ENCODE measurements around the gene PUSL1. TPM values are rescaled to one million over a fixed set of nuclear protein-coding genes. Genes with fewer than 3 reads are reported as not detected.

The PUSL1 gene
- total RNA-seq, 1 donor from 2014 or later, result 45.5 TPM

DNA sequence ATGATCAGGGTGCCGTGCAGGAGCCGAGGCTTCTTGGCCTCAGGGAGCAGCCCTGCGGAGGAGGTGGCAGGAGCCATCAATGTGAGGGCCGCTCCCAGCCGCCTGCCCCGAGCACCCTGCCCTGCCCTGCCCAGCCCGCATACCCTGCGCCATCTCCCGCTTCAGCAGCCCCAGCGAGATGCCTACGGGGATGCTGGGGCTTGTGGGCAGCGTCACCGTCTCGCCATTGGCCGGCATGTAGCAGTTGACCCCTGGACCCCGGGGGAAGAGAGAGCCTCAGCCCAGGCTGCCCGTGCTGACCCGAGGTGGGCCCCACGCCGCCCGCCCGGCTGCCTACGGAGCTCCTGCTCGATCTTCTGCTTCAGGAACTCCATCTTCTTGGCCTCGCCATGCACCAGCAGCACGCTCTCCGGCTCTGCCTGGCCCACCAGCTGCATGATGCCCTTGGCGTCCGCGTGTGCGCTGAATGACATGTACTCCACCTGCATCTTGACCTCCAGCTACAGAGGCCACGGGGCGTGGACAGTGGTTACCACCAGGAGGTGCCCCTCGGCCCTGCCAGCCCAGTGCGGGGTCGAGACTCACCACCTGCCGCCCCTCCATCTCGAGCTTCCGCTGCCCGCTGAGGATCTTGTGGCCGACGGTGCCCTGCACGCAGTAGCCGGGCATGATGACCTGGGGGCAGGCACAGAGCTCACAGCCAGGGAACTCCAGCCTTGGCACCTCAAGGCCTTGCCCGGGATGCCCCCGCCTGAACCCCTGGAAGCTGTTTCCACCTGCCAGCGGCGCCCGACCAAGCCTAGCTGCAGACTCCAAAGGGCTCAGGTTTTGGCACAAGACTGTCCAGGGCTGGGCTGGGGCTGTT, 4.3 kb downstream of the PUSL1 start:
- Mint-ChIP-seq H3K9me3 (ENCODE audit: unreplicated experiment) (peaks cover 8% of the 10 kb centered on the region), H3K27ac (ENCODE audit: unreplicated experiment) (no peak overlapping the region), H3K36me3 (ENCODE audit: unreplicated experiment) (no peaks in the 10 kb centered on the region), H3K4me3 (ENCODE audit: unreplicated experiment) (no peak overlapping the region), H3K27me3 (ENCODE audit: unreplicated experiment) (peaks cover 11% of the 10 kb centered on the region), H3K4me1 (ENCODE audit: low read depth, unreplicated experiment) (peaks cover 9% of the 10 kb centered on the region)
- no peak for DNase-seq
- TF ChIP-seq, protein P1, sequence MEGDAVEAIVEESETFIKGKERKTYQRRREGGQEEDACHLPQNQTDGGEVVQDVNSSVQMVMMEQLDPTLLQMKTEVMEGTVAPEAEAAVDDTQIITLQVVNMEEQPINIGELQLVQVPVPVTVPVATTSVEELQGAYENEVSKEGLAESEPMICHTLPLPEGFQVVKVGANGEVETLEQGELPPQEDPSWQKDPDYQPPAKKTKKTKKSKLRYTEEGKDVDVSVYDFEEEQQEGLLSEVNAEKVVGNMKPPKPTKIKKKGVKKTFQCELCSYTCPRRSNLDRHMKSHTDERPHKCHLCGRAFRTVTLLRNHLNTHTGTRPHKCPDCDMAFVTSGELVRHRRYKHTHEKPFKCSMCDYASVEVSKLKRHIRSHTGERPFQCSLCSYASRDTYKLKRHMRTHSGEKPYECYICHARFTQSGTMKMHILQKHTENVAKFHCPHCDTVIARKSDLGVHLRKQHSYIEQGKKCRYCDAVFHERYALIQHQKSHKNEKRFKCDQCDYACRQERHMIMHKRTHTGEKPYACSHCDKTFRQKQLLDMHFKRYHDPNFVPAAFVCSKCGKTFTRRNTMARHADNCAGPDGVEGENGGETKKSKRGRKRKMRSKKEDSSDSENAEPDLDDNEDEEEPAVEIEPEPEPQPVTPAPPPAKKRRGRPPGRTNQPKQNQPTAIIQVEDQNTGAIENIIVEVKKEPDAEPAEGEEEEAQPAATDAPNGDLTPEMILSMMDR (IDR thresholded peaks at IDR 0.05; ENCODE audit: partially characterized antibody, unreplicated experiment), result no peak

DNA sequence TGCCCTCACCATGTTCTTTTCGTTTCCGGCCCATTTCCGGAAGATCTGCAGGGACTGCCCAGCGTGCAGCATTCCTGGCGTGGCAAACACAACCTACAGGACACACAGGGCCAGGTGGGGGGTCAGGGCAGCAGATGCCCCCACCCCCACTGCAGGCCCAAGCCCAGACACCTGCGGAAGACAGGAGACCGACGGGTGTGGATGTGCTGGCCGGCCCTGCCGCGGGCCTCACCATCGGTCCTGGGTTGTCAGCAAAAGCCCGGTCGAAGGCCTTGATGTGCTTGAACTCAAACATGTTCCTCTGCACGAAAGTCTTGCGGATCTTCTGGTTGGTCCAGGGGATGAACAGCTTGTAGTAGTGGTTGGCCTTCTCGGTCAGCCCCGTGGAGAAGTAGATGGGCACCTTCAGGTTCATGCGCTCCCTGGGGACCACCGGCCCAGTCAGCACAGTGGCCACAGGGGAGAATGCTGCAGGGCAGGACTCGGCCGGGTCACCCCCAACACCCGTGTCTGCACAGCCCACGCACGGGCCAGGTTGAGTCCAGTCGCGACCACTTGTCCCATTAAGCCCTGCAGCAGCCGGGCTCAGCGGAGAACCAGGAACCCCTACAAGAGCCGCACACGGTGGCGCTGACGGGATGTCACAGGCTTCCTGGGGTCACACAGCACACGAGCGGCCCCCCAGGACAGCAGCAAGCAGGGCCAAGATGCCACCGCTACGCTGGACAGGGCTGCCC, 5.3 kb downstream of the PUSL1 start:
- Mint-ChIP-seq H3K27ac (ENCODE audit: unreplicated experiment) (peak overlapping the region; percentile 43), H3K9me3 (ENCODE audit: unreplicated experiment) (peaks cover 9% of the 10 kb centered on the region), H3K36me3 (ENCODE audit: unreplicated experiment) (no peaks in the 10 kb centered on the region), H3K4me1 (ENCODE audit: low read depth, unreplicated experiment) (peaks cover 9% of the 10 kb centered on the region), H3K4me3 (ENCODE audit: unreplicated experiment) (peak overlapping the region; percentile 59), H3K27me3 (ENCODE audit: unreplicated experiment) (peaks cover 11% of the 10 kb centered on the region)
- no peak for DNase-seq
- TF ChIP-seq, protein P1 (IDR thresholded peaks at IDR 0.05; ENCODE audit: partially characterized antibody, unreplicated experiment), result no peak

DNA sequence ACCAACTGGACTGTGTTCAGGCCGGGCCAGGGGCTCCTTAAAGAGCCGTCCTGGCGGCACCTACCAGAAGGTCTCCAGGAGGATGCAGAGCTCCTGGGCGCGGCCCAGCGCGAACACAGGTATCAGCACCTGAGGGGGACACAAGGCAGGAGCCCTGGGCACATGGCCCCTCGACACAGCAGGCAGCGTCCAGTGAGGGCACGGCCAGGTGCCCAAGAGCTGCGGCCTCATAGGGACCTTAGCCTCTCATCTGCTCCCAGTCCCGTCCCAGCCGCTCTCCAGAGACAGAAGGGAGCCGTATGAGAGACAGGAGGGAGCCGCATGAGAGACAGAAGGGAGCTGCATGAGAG, 5.8 kb downstream of the PUSL1 start:
- H3K4me3 Mint-ChIP-seq (ENCODE audit: unreplicated experiment), result no peak overlapping the region
- H3K27me3 Mint-ChIP-seq (ENCODE audit: unreplicated experiment), result peaks cover 11% of the 10 kb centered on the region
- peaks cover 9% of the 10 kb centered on the region for H3K9me3 Mint-ChIP-seq (ENCODE audit: unreplicated experiment)
- TF ChIP-seq, protein P1 (IDR thresholded peaks at IDR 0.05; ENCODE audit: partially characterized antibody, unreplicated experiment), result no peak
- DNase-seq, result no peak
- no peaks in the 10 kb centered on the region for H3K36me3 Mint-ChIP-seq (ENCODE audit: unreplicated experiment)
- no peak overlapping the region for H3K27ac Mint-ChIP-seq (ENCODE audit: unreplicated experiment)
- peaks cover 9% of the 10 kb centered on the region for H3K4me1 Mint-ChIP-seq (ENCODE audit: low read depth, unreplicated experiment)

DNA sequence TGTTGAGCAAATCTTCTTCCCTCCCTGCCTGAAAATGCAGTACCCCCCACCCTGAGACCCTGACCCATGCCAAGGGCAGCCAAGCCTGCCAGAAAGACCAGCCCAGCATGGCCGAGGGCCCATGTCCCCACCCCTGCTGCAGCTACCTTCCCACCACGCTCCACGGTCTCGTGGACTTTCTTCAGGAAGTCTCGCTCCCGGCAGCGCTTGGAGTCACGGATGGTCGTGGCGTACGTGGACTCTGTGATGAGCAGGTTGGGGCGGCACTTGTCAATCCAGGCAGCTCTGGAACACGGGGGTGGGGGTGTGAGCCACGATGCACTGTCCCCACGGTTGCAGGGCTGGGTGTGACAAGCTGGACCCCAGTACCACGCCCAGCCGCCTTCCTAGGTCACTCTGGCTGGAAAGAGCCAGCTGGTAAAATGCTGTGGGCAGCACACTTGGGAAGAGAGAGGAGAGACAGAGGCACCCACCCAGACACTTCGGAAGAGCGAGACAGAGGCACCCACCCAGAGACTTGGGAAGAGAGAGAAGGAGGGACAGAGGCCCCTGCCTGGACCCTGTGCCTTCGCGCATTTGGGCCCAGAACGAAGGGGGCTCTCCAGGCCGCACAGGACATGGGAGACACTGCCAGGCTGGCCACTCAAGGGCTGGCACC, 6.4 kb downstream of the PUSL1 start:
- H3K4me3 Mint-ChIP-seq (ENCODE audit: unreplicated experiment), result no peak overlapping the region
- DNase-seq, result no peak
- TF ChIP-seq, protein P1 (IDR thresholded peaks at IDR 0.05; ENCODE audit: partially characterized antibody, unreplicated experiment), result no peak
- H3K9me3 Mint-ChIP-seq (ENCODE audit: unreplicated experiment), result peaks cover 13% of the 10 kb centered on the region
- peak overlapping the region; percentile 15 for H3K27ac Mint-ChIP-seq (ENCODE audit: unreplicated experiment)
- no peaks in the 10 kb centered on the region for H3K36me3 Mint-ChIP-seq (ENCODE audit: unreplicated experiment)
- H3K4me1 Mint-ChIP-seq (ENCODE audit: low read depth, unreplicated experiment), result peaks cover 10% of the 10 kb centered on the region
- peaks cover 11% of the 10 kb centered on the region for H3K27me3 Mint-ChIP-seq (ENCODE audit: unreplicated experiment)

All from glutamatergic neuron (in vitro differentiated cells).